SK-N-SH (cell line): ENCODE data around the gene SYT1. TPM values are rescaled to one million over a fixed set of nuclear protein-coding genes. Genes with fewer than 3 reads are reported as not detected.

Source experiments
- CTCF ChIA-PET: fragments of 300-600, 350-600 bp; formaldehyde crosslinking; extraction: SDS; loops from one replicate; lab custom pipeline; 2021; lab: Yijun Ruan, JAX
- POLR2A ChIA-PET: fragments of 350-600 bp; sonication (Branson Sonifier 250); formaldehyde crosslinking; extraction: SDS; loops from one replicate; lab custom pipeline; 2020; ENCODE audit warnings: antibody characterized with exemption, inconsistent platforms; lab: Yijun Ruan, JAX
- DNase-seq: peaks from one replicate; pipeline ENCODE4 v3.0.0; 2012
- H2AFZ ChIP-seq: fragments of 200-600 bp; sonication (generic); 2 replicates; pipeline ENCODE4 v1.8.1; 2016; ENCODE audit warnings: antibody characterized with exemption, mild to moderate bottlenecking, low read depth
- H3F3A ChIP-seq: fragments of 200-600 bp; sonication (generic); replicated peaks from 2 replicates; pipeline ENCODE3; 2016; ENCODE audit warnings: antibody characterized with exemption, mild to moderate bottlenecking; ENCODE audit not compliant: insufficient read depth
- H3K27ac ChIP-seq, 2 experiments: fragments of 200-500 bp in 1 of 2; fragments of 200-600 bp in 1 of 2; sonication (Bioruptor generic) in 1 of 2; sonication (generic), shearing (Covaris generic) in 1 of 2; 2 replicates each; pipeline versions ENCODE4 v1.5.1 to v1.6.1; 2014 to 2016; ENCODE audit warnings: low read depth in 2 of 2, inconsistent platforms in 1 of 2, low read length in 1 of 2, mild to moderate bottlenecking in 1 of 2, mixed read lengths in 1 of 2
- H3K27me3 ChIP-seq: fragments of 200-600 bp; sonication (generic), shearing (Covaris generic); 2 replicates; pipeline ENCODE4 v1.6.1; 2016; ENCODE audit warnings: mixed run types; ENCODE audit not compliant: insufficient read depth
- H3K36me3 ChIP-seq, 2 experiments: fragments of 200-500 bp in 1 of 2; fragments of 200-600 bp in 1 of 2; sonication (Bioruptor generic) in 1 of 2; sonication (generic) in 1 of 2; replicated peaks in 1 of 2; 2 replicates each; pipeline versions ENCODE3 to v1.5.1; 2014 to 2016; ENCODE audit warnings: low read length in 1 of 2, mild to moderate bottlenecking in 1 of 2; ENCODE audit not compliant: insufficient read depth in 2 of 2, control insufficient read depth in 1 of 2
- H3K4me1 ChIP-seq, 2 experiments: fragments of 200-500 bp in 1 of 2; fragments of 200-600 bp in 1 of 2; sonication (Bioruptor generic) in 1 of 2; sonication (generic), shearing (Covaris generic) in 1 of 2; 2 replicates each; pipeline versions ENCODE4 v1.5.1 to v1.6.1; 2014 to 2016; ENCODE audit warnings: low read depth in 1 of 2, low read length in 1 of 2, mixed run types in 1 of 2; ENCODE audit not compliant: insufficient read depth in 2 of 2, control insufficient read depth in 1 of 2
- H3K4me2 ChIP-seq: fragments of 200-600 bp; sonication (generic), shearing (Covaris generic); 2 replicates; pipeline ENCODE4 v1.6.1; 2017; ENCODE audit warnings: mixed run types
- H3K4me3 ChIP-seq, 2 experiments: fragments of 200-500 bp in 1 of 2; fragments of 200-600 bp in 1 of 2; sonication (Bioruptor generic) in 1 of 2; sonication (generic), shearing (Covaris generic) in 1 of 2; 2 replicates each; pipeline versions ENCODE4 v1.5.1 to v1.8.1; 2014 to 2016; ENCODE audit warnings: low read depth in 2 of 2, inconsistent platforms in 1 of 2, low read length in 1 of 2, mild to moderate bottlenecking in 1 of 2, mixed read lengths in 1 of 2, moderate library complexity in 1 of 2
- H3K79me2 ChIP-seq: fragments of 200-600 bp; sonication (generic); 2 replicates; pipeline ENCODE4 v1.8.1; 2017; ENCODE audit warnings: mild to moderate bottlenecking; ENCODE audit not compliant: insufficient read depth
- H3K9ac ChIP-seq: fragments of 200-600 bp; sonication (generic); 2 replicates; pipeline ENCODE4 v1.6.1; 2017; ENCODE audit warnings: mixed run types
- H3K9me2 ChIP-seq: fragments of 200-600 bp; sonication (generic); 2 replicates; pipeline ENCODE4 v1.6.1; 2017; ENCODE audit warnings: mixed run types
- H3K9me3 ChIP-seq: fragments of 200-600 bp; sonication (generic); 2 replicates; pipeline ENCODE4 v1.6.1; 2017; ENCODE audit warnings: mixed run types, mild to moderate bottlenecking, moderate library complexity
- H4K20me1 ChIP-seq: fragments of 200-600 bp; sonication (generic); 2 replicates; pipeline ENCODE4 v1.6.1; 2017; ENCODE audit warnings: mild to moderate bottlenecking, mixed run types; ENCODE audit not compliant: insufficient read depth
- CHD2 ChIP-seq: fragments of 150-350 bp; IDR thresholded peaks from 2 replicates; pipeline ENCODE4 v1.6.1; 2018; ENCODE audit warnings: low read length; ENCODE audit not compliant: partially characterized antibody
- ELF1 ChIP-seq: IDR thresholded peaks from 2 replicates; pipeline ENCODE4 v1.4.0; 2012
- FOXM1 ChIP-seq: IDR thresholded peaks from 2 replicates; pipeline ENCODE4 v1.4.0; 2012; ENCODE audit warnings: low read depth, mild to moderate bottlenecking
- GABPA ChIP-seq: IDR thresholded peaks from 2 replicates; pipeline ENCODE4 v1.4.0; 2012; ENCODE audit warnings: low read depth, mild to moderate bottlenecking
- MEF2A ChIP-seq: IDR thresholded peaks from 2 replicates; pipeline ENCODE4 v1.4.0; 2012; ENCODE audit warnings: low read depth, borderline replicate concordance
- RCOR1 ChIP-seq: fragments of 150-350 bp; IDR thresholded peaks from 2 replicates; pipeline ENCODE4 v1.6.1; 2017; ENCODE audit warnings: antibody characterized with exemption, low read length
- RFX5 ChIP-seq: IDR thresholded peaks from 2 replicates; pipeline ENCODE4 v1.6.1; 2012; ENCODE audit warnings: mild to moderate bottlenecking, improper control_type of control experiment, low read length
- SIN3A ChIP-seq: IDR thresholded peaks from 2 replicates; pipeline ENCODE4 v1.6.1; 2012; ENCODE audit warnings: low read depth, mild to moderate bottlenecking, low read length, moderate library complexity, borderline replicate concordance
- SMC3 ChIP-seq: IDR thresholded peaks from 2 replicates; pipeline ENCODE4 v1.6.1; 2012; ENCODE audit warnings: low read depth, low read length, improper control_type of control experiment
- TEAD4 ChIP-seq: IDR thresholded peaks from 2 replicates; pipeline ENCODE4 v1.4.0; 2012; ENCODE audit warnings: mild to moderate bottlenecking, borderline replicate concordance; ENCODE audit not compliant: insufficient read depth
- WGBS: methylation state at CpG from one replicate; pipeline ENCODE4 v1.1.6; 2017; ENCODE audit warnings: low lambda C conversion rate; 5-methylcytosine and 5-hydroxymethylcytosine counted together
- polyA plus RNA-seq, 3 experiments: library from polyadenylated mRNA; depleted of rRNA; stranded (reverse); fragments of >200 nt; gene quantifications; 2 replicates each; pipeline ENCODE4 v1.2.3, GENCODE V29; 2012
- TF ChIP-seq, protein P1 (sequence below): IDR thresholded peaks from 2 replicates; pipeline ENCODE4; 2012
- TF ChIP-seq, protein P2 (sequence below): IDR thresholded peaks from 2 replicates; pipeline ENCODE4 v1.6.1; 2012; ENCODE audit warnings: mild to moderate bottlenecking, low read depth, low read length, moderate library complexity
- TF ChIP-seq, protein P3 (sequence below): IDR thresholded peaks from 2 replicates; pipeline ENCODE4 v1.4.0; 2012; ENCODE audit warnings: low read depth
- TF ChIP-seq, protein P4 (sequence below): IDR thresholded peaks from 2 replicates; pipeline ENCODE4 v1.4.0; 2012; ENCODE audit warnings: low read depth, borderline replicate concordance
- TF ChIP-seq, protein P5 (sequence below): fragments of 150-350 bp; IDR thresholded peaks from 2 replicates; pipeline ENCODE4 v1.6.1; 2017; ENCODE audit warnings: antibody characterized with exemption, low read length, low read depth, borderline replicate concordance

The SYT1 gene
- polyA plus RNA-seq, 1 of the 3 experiments (the other 2 are of a cell fraction) = 12.7 TPM

DNA sequence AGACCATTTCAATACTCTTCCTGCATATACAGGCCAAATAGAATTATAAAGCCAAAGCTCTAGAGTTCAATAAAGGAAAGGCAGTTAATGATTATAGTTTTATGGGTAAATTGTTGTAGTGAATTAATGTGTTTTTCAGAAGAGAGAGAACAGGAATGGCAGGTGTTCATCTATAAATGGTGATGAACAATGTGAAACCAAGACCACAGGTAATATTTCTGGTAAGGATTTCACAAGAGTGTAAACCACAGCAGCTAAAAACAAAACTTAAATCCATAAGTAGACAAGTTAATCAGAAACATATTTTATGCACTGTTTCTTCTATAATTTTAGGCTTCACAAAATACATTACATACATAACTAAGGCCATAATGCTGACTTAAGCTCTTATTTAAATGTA lies 204.4 kb downstream of the SYT1 start (continued):
- no peak for TF ChIP-seq GABPA

DNA sequence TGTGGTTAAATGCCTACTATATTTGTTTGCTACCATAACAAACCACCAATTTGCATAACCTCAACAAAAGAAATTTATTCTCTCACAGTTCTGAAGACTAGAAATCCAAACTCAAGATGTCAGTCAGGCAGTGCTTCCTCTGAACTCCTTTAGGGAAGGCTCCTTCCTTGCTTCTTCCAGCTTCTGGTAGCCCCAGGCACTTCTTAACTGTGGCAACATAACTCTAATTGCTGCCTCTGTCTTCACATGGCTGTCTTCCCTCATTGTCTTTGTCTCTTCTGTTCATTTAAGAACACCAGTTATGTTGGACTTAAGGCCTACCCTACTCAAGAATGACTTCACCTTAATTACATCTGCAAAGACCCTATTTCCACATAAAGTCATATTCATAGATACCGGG lies 206.9 kb downstream of the SYT1 start:
- WGBS = 100% methylated on average over 1 of the region's 1 CpG
- H3K27me3 ChIP-seq = no peaks in the 10 kb centered on the region

DNA sequence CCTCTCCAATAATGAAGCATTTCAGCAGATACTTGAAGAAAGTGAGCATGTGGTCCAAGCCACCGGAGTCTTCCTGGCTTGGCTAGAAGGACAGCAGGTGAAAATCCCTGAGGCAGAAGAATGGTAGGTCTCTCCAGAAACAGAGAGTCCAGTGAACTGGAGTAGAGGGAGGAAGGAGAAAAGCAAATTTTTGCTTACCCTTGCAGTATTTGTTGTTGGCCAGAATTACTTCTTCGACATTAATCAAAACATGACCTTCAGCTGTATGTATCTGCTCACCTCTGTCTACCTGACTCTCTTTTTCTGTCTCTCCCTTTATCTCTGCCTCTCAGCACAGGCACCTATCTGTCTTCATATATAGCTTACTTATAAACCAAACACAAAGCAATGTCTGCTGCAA lies 208.9 kb downstream of the SYT1 start:
- Histone ChIP-seq H3K9ac (no peak overlapping the region), H3F3A (no peaks in the 10 kb centered on the region), H3K36me3 (no peaks in the 10 kb centered on the region), H3K9me2 (no peaks in the 10 kb centered on the region), H3K4me2 (no peak overlapping the region), H3K27me3 (no peaks in the 10 kb centered on the region), H4K20me1 (no peaks in the 10 kb centered on the region), H3K79me2 (no peaks in the 10 kb centered on the region; the same call in 1 of the 2 replicates), H3K9me3 (no peaks in the 10 kb centered on the region), H3K27ac (no peak overlapping the region), H3K4me3 (no peak overlapping the region), H3K4me1 (no peaks in the 10 kb centered on the region), H2AFZ (no peak overlapping the region)
- no peak for DNase-seq
- ChIA-PET POLR2A (no interaction called here), CTCF (no interaction called here)
- WGBS = 92% methylated on average over 2 of the region's 2 CpGs
- TF ChIP-seq, protein P1, sequence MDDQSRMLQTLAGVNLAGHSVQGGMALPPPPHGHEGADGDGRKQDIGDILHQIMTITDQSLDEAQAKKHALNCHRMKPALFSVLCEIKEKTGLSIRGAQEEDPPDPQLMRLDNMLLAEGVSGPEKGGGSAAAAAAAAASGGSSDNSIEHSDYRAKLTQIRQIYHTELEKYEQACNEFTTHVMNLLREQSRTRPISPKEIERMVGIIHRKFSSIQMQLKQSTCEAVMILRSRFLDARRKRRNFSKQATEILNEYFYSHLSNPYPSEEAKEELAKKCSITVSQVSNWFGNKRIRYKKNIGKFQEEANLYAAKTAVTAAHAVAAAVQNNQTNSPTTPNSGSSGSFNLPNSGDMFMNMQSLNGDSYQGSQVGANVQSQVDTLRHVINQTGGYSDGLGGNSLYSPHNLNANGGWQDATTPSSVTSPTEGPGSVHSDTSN = no peak
- TF ChIP-seq, protein P2, sequence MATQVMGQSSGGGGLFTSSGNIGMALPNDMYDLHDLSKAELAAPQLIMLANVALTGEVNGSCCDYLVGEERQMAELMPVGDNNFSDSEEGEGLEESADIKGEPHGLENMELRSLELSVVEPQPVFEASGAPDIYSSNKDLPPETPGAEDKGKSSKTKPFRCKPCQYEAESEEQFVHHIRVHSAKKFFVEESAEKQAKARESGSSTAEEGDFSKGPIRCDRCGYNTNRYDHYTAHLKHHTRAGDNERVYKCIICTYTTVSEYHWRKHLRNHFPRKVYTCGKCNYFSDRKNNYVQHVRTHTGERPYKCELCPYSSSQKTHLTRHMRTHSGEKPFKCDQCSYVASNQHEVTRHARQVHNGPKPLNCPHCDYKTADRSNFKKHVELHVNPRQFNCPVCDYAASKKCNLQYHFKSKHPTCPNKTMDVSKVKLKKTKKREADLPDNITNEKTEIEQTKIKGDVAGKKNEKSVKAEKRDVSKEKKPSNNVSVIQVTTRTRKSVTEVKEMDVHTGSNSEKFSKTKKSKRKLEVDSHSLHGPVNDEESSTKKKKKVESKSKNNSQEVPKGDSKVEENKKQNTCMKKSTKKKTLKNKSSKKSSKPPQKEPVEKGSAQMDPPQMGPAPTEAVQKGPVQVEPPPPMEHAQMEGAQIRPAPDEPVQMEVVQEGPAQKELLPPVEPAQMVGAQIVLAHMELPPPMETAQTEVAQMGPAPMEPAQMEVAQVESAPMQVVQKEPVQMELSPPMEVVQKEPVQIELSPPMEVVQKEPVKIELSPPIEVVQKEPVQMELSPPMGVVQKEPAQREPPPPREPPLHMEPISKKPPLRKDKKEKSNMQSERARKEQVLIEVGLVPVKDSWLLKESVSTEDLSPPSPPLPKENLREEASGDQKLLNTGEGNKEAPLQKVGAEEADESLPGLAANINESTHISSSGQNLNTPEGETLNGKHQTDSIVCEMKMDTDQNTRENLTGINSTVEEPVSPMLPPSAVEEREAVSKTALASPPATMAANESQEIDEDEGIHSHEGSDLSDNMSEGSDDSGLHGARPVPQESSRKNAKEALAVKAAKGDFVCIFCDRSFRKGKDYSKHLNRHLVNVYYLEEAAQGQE = no peak
- TF ChIP-seq RCOR1 (no peak), SIN3A (no peak), TEAD4 (no peak), SMC3 (no peak)

More for the DNA sequence above, 206.9 kb downstream of the SYT1 start:
- Histone ChIP-seq H3K9me2 (no peaks in the 10 kb centered on the region), H4K20me1 (no peaks in the 10 kb centered on the region), H3K4me1 (no peaks in the 10 kb centered on the region), H3K9ac (no peak overlapping the region), H3K4me2 (no peak overlapping the region), H3K36me3 (no peaks in the 10 kb centered on the region), H3K9me3 (no peaks in the 10 kb centered on the region), H3F3A (no peaks in the 10 kb centered on the region), H2AFZ (no peak overlapping the region), H3K79me2 (no peaks in the 10 kb centered on the region; the same call in 1 of the 2 replicates), H3K4me3 (no peak overlapping the region), H3K27ac (no peak overlapping the region)
- CTCF ChIA-PET = no interaction called here
- POLR2A ChIA-PET = no interaction called here
- TF ChIP-seq, protein P3, sequence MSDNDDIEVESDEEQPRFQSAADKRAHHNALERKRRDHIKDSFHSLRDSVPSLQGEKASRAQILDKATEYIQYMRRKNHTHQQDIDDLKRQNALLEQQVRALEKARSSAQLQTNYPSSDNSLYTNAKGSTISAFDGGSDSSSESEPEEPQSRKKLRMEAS = no peak
- TF ChIP-seq RFX5 = no peak
- TF ChIP-seq GABPA = no peak
- TF ChIP-seq, protein P1 = no peak
- no peak for TF ChIP-seq MEF2A
- TF ChIP-seq FOXM1 = no peak
- TF ChIP-seq, protein P4, sequence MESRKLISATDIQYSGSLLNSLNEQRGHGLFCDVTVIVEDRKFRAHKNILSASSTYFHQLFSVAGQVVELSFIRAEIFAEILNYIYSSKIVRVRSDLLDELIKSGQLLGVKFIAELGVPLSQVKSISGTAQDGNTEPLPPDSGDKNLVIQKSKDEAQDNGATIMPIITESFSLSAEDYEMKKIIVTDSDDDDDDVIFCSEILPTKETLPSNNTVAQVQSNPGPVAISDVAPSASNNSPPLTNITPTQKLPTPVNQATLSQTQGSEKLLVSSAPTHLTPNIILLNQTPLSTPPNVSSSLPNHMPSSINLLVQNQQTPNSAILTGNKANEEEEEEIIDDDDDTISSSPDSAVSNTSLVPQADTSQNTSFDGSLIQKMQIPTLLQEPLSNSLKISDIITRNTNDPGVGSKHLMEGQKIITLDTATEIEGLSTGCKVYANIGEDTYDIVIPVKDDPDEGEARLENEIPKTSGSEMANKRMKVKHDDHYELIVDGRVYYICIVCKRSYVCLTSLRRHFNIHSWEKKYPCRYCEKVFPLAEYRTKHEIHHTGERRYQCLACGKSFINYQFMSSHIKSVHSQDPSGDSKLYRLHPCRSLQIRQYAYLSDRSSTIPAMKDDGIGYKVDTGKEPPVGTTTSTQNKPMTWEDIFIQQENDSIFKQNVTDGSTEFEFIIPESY = no peak
- TF ChIP-seq, protein P5, sequence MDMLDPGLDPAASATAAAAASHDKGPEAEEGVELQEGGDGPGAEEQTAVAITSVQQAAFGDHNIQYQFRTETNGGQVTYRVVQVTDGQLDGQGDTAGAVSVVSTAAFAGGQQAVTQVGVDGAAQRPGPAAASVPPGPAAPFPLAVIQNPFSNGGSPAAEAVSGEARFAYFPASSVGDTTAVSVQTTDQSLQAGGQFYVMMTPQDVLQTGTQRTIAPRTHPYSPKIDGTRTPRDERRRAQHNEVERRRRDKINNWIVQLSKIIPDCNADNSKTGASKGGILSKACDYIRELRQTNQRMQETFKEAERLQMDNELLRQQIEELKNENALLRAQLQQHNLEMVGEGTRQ = no peak
- TF ChIP-seq SIN3A = no peak
- TF ChIP-seq CHD2 = no peak
- TF ChIP-seq ELF1 = no peak
- DNase-seq = no peak
